ENCODE results near the gene MAP4K5. TPM values are rescaled to one million over a fixed set of nuclear protein-coding genes. Genes with fewer than 3 reads are reported as not detected.

The MAP4K5 gene
- total RNA-seq, 1 donor from 2014 or later = 73.0 TPM

GRCh38 chr14:50529288-50530179, 2.8 kb downstream of the MAP4K5 start:
- Mint-ChIP-seq H3K9me3 (ENCODE audit: low read depth) (no peaks in the 10 kb centered on the region), H3K4me3 (ENCODE audit: low read depth) (peak overlapping the region; percentile 84), H3K36me3 (ENCODE audit: insufficient read depth) (peaks cover 1% of the 10 kb centered on the region), H3K4me1 (ENCODE audit: low read depth) (peaks cover 31% of the 10 kb centered on the region), H3K27me3 (no peaks in the 10 kb centered on the region), H3K27ac (peak overlapping the region; percentile 31)
- no peak for TF ChIP-seq CTCF (IDR thresholded peaks at IDR 0.05; ENCODE audit: unreplicated experiment)
- DNase-seq (ENCODE audit: low spot score, unreplicated experiment) = no peak

GRCh38 chr14:50528000-50528399, 4.4 kb downstream of the MAP4K5 start:
- no peaks in the 10 kb centered on the region for H3K27me3 Mint-ChIP-seq
- DNase-seq (ENCODE audit: low spot score, unreplicated experiment) = no peak
- peaks cover 7% of the 10 kb centered on the region for H3K36me3 Mint-ChIP-seq (ENCODE audit: insufficient read depth)
- H3K4me3 Mint-ChIP-seq (ENCODE audit: low read depth) = no peak overlapping the region
- TF ChIP-seq CTCF (IDR thresholded peaks at IDR 0.05; ENCODE audit: unreplicated experiment) = no peak
- no peak overlapping the region for H3K27ac Mint-ChIP-seq
- no peaks in the 10 kb centered on the region for H3K9me3 Mint-ChIP-seq (ENCODE audit: low read depth)
- H3K4me1 Mint-ChIP-seq (ENCODE audit: low read depth) = peaks cover 35% of the 10 kb centered on the region

GRCh38 chr14:50524731-50525515, 7.4 kb downstream of the MAP4K5 start:
- TF ChIP-seq CTCF (IDR thresholded peaks at IDR 0.05; ENCODE audit: unreplicated experiment) = no peak
- H3K36me3 Mint-ChIP-seq (ENCODE audit: insufficient read depth) = peaks cover 7% of the 10 kb centered on the region

GRCh38 chr14:50524060-50524459, 8.3 kb downstream of the MAP4K5 start:
- Mint-ChIP-seq H3K27ac (no peak overlapping the region), H3K4me3 (ENCODE audit: low read depth) (no peak overlapping the region), H3K4me1 (ENCODE audit: low read depth) (peaks cover 18% of the 10 kb centered on the region), H3K9me3 (ENCODE audit: low read depth) (no peaks in the 10 kb centered on the region), H3K27me3 (no peaks in the 10 kb centered on the region), H3K36me3 (ENCODE audit: insufficient read depth) (peaks cover 7% of the 10 kb centered on the region)
- DNase-seq (ENCODE audit: low spot score, unreplicated experiment) = no peak
- no peak for TF ChIP-seq CTCF (IDR thresholded peaks at IDR 0.05; ENCODE audit: unreplicated experiment)

More at GRCh38 chr14:50524731-50525515, 7.4 kb downstream of the MAP4K5 start:
- H3K27me3 Mint-ChIP-seq = no peaks in the 10 kb centered on the region
- peak overlapping the region; percentile 47 for H3K27ac Mint-ChIP-seq
- no peaks in the 10 kb centered on the region for H3K9me3 Mint-ChIP-seq (ENCODE audit: low read depth)
- peaks cover 25% of the 10 kb centered on the region for H3K4me1 Mint-ChIP-seq (ENCODE audit: low read depth)
- no peak for DNase-seq (ENCODE audit: low spot score, unreplicated experiment)
- H3K4me3 Mint-ChIP-seq (ENCODE audit: low read depth) = no peak overlapping the region

GRCh38 chr14:50523271-50524041, 8.9 kb downstream of the MAP4K5 start:
- Mint-ChIP-seq H3K4me1 (ENCODE audit: low read depth) (peaks cover 18% of the 10 kb centered on the region), H3K27me3 (no peaks in the 10 kb centered on the region), H3K36me3 (ENCODE audit: insufficient read depth) (peaks cover 7% of the 10 kb centered on the region), H3K4me3 (ENCODE audit: low read depth) (no peak overlapping the region), H3K9me3 (ENCODE audit: low read depth) (no peaks in the 10 kb centered on the region), H3K27ac (no peak overlapping the region)
- TF ChIP-seq CTCF (IDR thresholded peaks at IDR 0.05; ENCODE audit: unreplicated experiment) = no peak
- DNase-seq (ENCODE audit: low spot score, unreplicated experiment) = no peak
